Large intestine (tissue), 3 donors: ENCODE data around the gene ADGRF3. TPM values are rescaled to one million over a fixed set of nuclear protein-coding genes. Genes with fewer than 3 reads are reported as not detected.
"Not testable (repeated sequence)": the region's sequence is repeated elsewhere in the genome, so short reads cannot be mapped to it uniquely, and the experiment has no call there.

Experiments
- DNase-seq, 2 donors: peaks; one replicate each; pipeline versions ENCODE4 v3.0.0 to v3.0.0-alpha.2; 2013
- H3K27ac ChIP-seq: one replicate; pipeline ENCODE4 v1.5.1; 2013; ENCODE audit warnings: low read length
- H3K27me3 ChIP-seq: 2 replicates; pipeline ENCODE4 v1.6.1; 2013; ENCODE audit warnings: low read length; ENCODE audit not compliant: control insufficient read depth, insufficient read depth
- H3K36me3 ChIP-seq: 2 replicates; pipeline ENCODE4 v1.6.1; 2013; ENCODE audit warnings: low read length; ENCODE audit not compliant: control insufficient read depth, insufficient read depth
- H3K4me1 ChIP-seq: one replicate; pipeline ENCODE4 v1.6.1; 2013; ENCODE audit warnings: low read length; ENCODE audit not compliant: control insufficient read depth, insufficient read depth
- H3K4me3 ChIP-seq: one replicate; pipeline ENCODE4 v1.5.1; 2013; ENCODE audit warnings: low read length
- H3K9me3 ChIP-seq: one replicate; pipeline ENCODE4 v1.6.1; 2013; ENCODE audit warnings: mild to moderate bottlenecking, low read depth, low read length, moderate library complexity; ENCODE audit not compliant: control insufficient read depth
- WGBS: methylation state at CpG from one replicate; pipeline ENCODE4 v1.1.5; 2013; ENCODE audit warnings: low lambda C conversion rate; ENCODE audit not compliant: insufficient coverage; 5-methylcytosine and 5-hydroxymethylcytosine counted together
- polyA plus RNA-seq: library from polyadenylated mRNA; unstranded; fragments of 120-200 nt; gene quantifications from one replicate; pipeline ENCODE4 v1.2.1, GENCODE V29; 2013

ADGRF3 gene
- polyA plus RNA-seq, 1 donor, result 0.73 TPM

DNA sequence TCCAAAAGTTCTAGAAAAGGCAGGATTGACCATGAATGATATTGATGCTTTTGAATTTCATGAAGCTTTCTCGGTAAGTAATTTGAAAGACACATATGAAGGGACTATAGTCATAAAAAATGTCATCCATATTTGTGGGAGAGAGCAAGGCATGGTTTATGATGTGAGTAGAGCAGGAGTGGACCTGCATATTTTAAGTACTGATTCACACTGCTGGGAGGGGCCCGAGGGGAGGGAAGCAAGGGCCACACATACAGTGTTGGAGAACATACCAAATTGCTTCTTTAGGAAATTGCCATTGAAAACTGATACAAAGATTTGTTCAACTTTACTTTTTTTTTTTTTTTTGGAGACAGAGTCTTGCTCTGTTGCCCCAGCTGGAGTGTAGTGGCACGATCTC lies 62.5 kb downstream of the ADGRF3 start:
- H3K27me3 ChIP-seq, result no peaks in the 10 kb centered on the region
- H3K4me3 ChIP-seq, result no peak overlapping the region
- H3K27ac ChIP-seq, result no peak overlapping the region
- peak in 1 of 2 donors; percentile 17 for DNase-seq
- no CpG with 5 or more reads among the region's 3 CpGs for WGBS
- peaks cover 45% of the 10 kb centered on the region for H3K36me3 ChIP-seq
- H3K4me1 ChIP-seq, result no peaks in the 10 kb centered on the region
- H3K9me3 ChIP-seq, result no peaks in the 10 kb centered on the region

DNA sequence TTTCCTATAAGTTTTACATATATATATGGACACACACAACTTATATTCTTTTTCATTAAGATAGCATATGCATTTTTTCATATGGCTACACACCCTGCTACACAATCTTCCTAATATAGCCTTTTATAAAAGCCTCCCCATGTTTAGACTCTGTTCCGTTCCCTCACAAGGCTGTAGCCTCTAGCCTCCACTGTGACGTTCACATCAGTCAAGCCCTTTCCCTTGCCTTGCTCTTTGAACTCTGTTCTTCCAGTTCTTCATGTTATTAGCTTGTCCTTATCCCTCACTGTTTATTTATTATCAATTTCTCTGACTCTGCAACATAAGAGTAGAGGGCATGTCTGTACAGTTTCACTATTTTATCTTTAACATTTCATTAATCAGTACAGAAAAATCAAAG lies 63.0 kb downstream of the ADGRF3 start:
- Histone ChIP-seq H3K36me3 (peaks cover 47% of the 10 kb centered on the region), H3K9me3 (no peaks in the 10 kb centered on the region), H3K4me3 (no peak overlapping the region), H3K27ac (peak overlapping the region; percentile 23), H3K4me1 (no peaks in the 10 kb centered on the region), H3K27me3 (no peaks in the 10 kb centered on the region)
- WGBS, result 0% methylated on average over 1 of the region's 2 CpGs
- DNase-seq, result peak; percentile 53 to 87

DNA sequence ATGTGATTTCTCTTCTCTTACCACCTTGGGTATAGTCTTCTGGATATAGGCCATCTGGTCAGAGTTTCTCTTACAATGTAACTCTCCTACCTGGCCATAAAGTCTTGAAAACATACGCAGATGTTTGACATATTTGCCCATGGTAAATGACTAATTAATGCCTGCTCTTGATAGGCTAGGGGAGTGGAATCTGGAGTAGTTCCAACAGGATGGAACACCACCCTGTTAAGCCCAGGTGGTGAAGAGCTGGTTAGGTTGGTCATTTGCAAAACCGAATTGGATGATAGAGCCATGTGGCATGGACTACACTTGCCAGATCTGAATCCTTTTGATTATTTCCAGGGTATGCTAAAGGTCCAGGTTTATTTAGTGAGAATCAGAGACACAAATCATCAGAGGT lies 65.4 kb downstream of the ADGRF3 start:
- Histone ChIP-seq H3K27me3 (no peaks in the 10 kb centered on the region), H3K4me1 (no peaks in the 10 kb centered on the region), H3K36me3 (peaks cover 55% of the 10 kb centered on the region), H3K9me3 (no peaks in the 10 kb centered on the region), H3K4me3 (no peak overlapping the region), H3K27ac (no peak overlapping the region)
- WGBS, result no CpG with 5 or more reads among the region's 2 CpGs
- peak in 1 of 2 donors; percentile 7 for DNase-seq

DNA sequence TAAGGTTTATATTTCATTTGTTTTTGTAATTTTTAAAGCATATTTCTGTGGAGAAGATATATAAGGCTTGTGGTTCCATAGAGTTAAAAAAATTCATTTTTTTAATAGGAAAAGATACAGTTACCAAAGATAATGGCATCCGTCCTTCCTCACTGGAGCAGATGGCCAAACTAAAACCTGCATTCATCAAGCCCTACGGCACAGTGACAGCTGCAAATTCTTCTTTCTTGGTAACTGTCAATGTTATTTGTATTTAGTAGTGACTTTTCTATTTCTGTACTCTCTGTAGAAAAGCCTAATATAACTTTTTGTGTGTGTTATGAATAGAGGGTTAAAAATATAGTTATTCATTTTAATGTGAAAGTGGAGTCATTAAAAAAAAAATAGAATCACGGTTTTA lies 66.7 kb downstream of the ADGRF3 start:
- Histone ChIP-seq H3K4me1 (no peaks in the 10 kb centered on the region), H3K4me3 (no peak overlapping the region), H3K36me3 (peaks cover 57% of the 10 kb centered on the region), H3K27me3 (no peaks in the 10 kb centered on the region), H3K9me3 (no peaks in the 10 kb centered on the region), H3K27ac (no peak overlapping the region)
- no peak for DNase-seq
- 100% methylated on average over 1 of the region's 3 CpGs for WGBS

DNA sequence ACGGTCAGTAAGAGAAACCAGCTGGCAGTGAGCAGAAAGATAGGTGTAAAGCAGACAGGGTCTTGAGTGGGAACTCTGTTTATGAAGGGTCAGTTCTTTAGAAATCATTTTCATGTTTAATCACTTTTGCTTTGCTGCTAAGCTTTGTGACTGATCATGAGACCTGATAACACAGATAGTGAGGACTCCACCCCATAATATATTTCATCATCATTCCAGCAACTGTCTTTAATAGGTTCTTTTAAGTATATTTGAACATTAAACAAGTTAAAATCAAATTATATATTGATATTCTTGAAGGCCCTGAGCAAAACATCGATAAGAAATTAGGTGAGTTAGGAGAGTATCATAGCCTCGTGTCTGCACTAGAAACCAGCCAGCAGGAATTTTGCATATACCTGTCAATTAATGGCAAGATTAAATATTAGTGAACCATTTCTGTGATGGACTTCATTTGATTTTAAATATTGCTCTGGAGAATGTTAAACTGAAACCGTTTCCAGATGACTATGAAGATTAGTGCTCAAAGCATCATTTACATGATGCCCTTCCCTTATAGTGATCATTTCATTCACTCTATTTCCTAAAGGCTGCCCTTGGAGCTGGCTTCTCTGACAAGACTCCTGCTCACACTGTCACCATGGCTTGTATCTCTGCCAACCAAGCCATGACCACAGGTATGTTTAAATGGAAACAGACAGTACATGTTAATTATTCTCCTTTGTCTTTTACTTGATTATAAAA lies 69.9 kb downstream of the ADGRF3 start:
- peaks cover 53% of the 10 kb centered on the region for H3K36me3 ChIP-seq
- 86% methylated on average over 2 of the region's 4 CpGs for WGBS

DNA sequence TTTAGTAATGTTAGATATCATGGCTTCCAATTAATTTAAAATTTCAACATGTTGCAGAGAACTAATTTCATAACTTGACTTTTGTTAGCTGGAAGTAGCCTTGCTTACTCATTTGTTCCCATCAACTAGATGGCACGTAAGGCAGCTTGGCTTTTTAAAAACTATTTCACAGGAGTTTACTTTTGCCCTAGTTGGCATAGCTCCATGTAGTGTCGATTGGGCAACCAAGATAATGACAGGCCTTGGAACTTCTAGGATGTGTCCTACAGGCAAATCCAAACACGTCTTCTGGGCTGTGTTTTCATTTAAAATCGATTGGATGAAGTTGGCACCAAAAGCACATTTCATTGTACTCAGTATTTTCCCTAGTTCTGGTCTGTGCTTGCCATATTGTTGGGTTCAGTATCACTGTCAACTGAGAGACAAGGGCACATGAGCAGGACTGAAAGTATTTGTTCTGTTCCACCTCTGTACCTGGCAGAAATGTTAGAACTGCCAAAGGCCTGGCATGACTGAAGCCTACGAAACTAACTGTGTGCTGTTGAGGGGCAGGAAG lies 72.5 kb downstream of the ADGRF3 start:
- H3K9me3 ChIP-seq, result no peaks in the 10 kb centered on the region
- peak; percentile 73 to 83 for DNase-seq
- no CpG with 5 or more reads among the region's 5 CpGs for WGBS
- peaks cover 34% of the 10 kb centered on the region for H3K36me3 ChIP-seq
- no peak overlapping the region for H3K4me3 ChIP-seq
- H3K27me3 ChIP-seq, result no peaks in the 10 kb centered on the region
- H3K27ac ChIP-seq, result no peak overlapping the region
- H3K4me1 ChIP-seq, result no peaks in the 10 kb centered on the region

More for the DNA sequence above, 69.9 kb downstream of the ADGRF3 start:
- no peaks in the 10 kb centered on the region for H3K27me3 ChIP-seq
- no peak overlapping the region for H3K4me3 ChIP-seq
- no peaks in the 10 kb centered on the region for H3K9me3 ChIP-seq
- no peak overlapping the region for H3K27ac ChIP-seq
- no peaks in the 10 kb centered on the region for H3K4me1 ChIP-seq
- no peak for DNase-seq

DNA sequence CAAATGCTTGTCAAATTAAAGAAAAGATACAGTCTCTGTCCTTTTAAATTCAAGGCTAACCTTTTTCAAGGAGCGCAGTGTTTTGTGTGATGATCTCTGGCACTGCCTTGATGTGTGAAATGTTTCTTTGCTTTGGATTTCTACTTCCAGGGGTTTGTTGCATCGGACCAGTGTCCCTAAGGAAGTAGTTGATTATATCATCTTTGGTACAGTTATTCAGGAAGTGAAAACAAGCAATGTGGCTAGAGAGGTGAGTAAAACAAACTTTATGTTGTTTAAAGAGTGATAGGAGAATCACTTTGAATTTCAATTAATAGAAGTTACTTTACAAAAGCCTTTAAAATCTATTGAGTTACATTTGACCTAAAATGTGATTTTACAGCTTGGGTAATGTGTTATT lies 73.1 kb downstream of the ADGRF3 start:
- DNase-seq, result no peak
- no CpG with 5 or more reads among the region's 2 CpGs for WGBS
- Histone ChIP-seq H3K4me3 (no peak overlapping the region), H3K4me1 (no peaks in the 10 kb centered on the region), H3K36me3 (peaks cover 28% of the 10 kb centered on the region), H3K9me3 (no peaks in the 10 kb centered on the region), H3K27ac (no peak overlapping the region), H3K27me3 (no peaks in the 10 kb centered on the region)

DNA sequence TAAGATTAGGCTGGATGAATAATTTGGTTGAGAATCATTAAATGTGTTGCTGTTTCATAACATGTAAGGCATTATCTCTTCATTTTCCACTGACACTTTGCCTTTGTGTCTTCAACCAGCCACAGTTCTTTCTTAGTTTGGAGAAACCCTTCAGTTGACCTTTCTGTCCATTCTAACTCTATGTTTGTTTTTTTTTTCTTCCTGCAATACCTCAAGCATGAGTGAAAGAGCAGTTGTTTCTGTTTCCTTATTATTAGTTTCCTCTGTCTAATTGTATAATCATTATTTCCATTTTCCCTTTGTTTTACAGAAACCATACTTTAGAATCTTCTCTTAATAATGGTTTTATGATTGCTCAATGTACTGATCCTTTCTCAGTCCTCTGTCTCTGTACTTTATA lies 76.2 kb downstream of the ADGRF3 start:
- DNase-seq, result no peak
- Histone ChIP-seq H3K27ac (no peak overlapping the region), H3K36me3 (peaks cover 17% of the 10 kb centered on the region), H3K4me1 (no peaks in the 10 kb centered on the region), H3K9me3 (no peaks in the 10 kb centered on the region), H3K27me3 (no peaks in the 10 kb centered on the region), H3K4me3 (no peak overlapping the region)

DNA sequence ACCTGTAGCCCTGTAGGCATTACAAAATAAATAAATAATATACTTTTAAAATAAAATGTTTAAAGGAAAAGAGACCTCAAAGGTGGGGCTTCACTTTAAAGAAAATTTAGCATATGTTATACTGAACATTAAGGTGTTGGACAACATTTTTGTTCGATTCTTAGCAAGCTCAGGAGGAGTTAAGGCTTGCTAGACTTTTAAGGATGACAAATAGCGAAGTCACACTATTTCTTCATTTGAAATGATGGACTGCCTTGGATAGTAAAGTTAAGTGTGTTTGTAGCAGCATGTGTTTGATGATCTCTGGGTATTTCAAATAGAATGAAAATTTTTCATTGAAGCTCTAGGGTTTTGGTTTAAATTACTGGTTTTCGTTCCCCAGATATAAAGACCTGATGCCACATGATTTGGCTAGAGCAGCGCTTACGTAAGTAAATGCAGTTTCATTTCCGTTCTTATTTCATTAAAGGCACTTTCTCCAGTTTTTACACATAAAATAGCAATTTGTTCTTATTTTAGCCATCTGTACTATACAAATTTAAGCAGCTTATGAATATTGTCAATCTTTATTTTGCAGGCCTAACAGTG lies 76.9 kb downstream of the ADGRF3 start:
- DNase-seq, result no peak
- Histone ChIP-seq H3K9me3 (no peaks in the 10 kb centered on the region), H3K27ac (no peak overlapping the region), H3K4me3 (no peak overlapping the region), H3K4me1 (no peaks in the 10 kb centered on the region), H3K36me3 (peaks cover 15% of the 10 kb centered on the region), H3K27me3 (no peaks in the 10 kb centered on the region)
- WGBS, result 100% methylated on average over 3 of the region's 6 CpGs

DNA sequence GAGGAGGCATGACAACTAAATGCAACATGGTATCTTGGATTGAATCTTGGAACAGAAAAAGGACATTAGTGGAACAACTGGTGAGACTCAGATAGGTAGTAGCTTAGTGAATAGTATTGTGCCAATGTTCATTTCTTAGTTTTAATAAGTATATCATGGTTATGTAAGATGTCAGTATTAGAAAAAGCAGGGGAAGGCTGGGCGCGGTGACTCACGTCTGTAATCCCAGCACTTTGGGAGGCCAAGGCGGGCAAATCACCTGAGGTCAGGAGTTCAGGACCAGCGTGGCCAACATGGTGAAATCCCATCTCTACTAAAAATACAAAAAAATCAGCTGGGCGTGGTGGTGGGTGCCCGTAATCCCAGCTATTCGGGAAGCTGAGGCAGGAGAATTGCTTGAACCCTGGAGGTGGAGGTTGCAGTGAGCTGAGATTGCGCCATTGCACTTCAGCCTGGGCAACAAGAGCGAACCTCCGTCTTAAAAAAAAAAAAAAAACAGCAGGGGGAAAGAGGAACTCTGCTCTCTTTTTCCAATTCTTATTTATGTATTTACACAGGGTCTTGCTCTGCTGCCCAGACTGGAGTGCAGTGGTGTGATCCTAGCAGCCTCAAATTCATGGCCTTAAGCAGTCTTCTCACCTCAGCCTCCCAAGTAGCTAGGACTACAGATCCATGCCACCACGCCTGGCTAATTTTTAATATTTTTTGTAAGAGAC lies 77.8 kb downstream of the ADGRF3 start:
- not testable (repeated sequence) for DNase-seq, H3K9me3 ChIP-seq, H3K27me3 ChIP-seq, H3K4me1 ChIP-seq, H3K4me3 ChIP-seq, H3K27ac ChIP-seq
- peaks cover 16% of the 10 kb centered on the region for H3K36me3 ChIP-seq
- WGBS, result 100% methylated on average over 2 of the region's 12 CpGs
